Measurements from ENCODE around the gene STEAP4. TPM values are rescaled to one million over a fixed set of nuclear protein-coding genes. Genes with fewer than 3 reads are reported as not detected.
"Not testable (repeated sequence)": the region's sequence is repeated elsewhere in the genome, so short reads cannot be mapped to it uniquely, and the experiment has no call there.

The STEAP4 gene
- total and polyA plus RNA-seq, 2 donors (not counting 1 experiment from before 2014, with no cell fraction given), result 0.94 to 0.99 TPM

GRCh38 chr7:88267421-88267820 is 39.3 kb downstream of the STEAP4 start:
- Histone ChIP-seq H2AFZ (ENCODE audit: low read length) (no peak overlapping the region), H3K27ac (ENCODE audit: insufficient read depth, low read length) (no peak overlapping the region), H3K4me3 (replicated peaks in 1 of 4; ENCODE audit: control extremely low read depth in 1 of 4, insufficient read depth in 1 of 4, low read depth in 3 of 4, low read length in 4 of 4) (no peak overlapping the region), H3K4me1 (ENCODE audit: control insufficient read depth, extremely low read depth, insufficient read depth, low read length) (no peaks in the 10 kb centered on the region), H3K9ac (ENCODE audit: insufficient read depth, low read length) (no peak overlapping the region), H3K4me2 (ENCODE audit: extremely low read depth, insufficient read depth, low read length) (no peak overlapping the region), H3K9me3 (ENCODE audit: control insufficient read depth, insufficient read depth, low read depth, low read length) (no peaks in the 10 kb centered on the region), H3K79me2 (ENCODE audit: control insufficient read depth, insufficient read depth, low read length) (no peaks in the 10 kb centered on the region), H4K20me1 (ENCODE audit: control insufficient read depth, extremely low read depth, insufficient read depth, low read length) (no peaks in the 10 kb centered on the region), H3K27me3 (ENCODE audit: control insufficient read depth, insufficient read depth, low read length) (no peaks in the 10 kb centered on the region), H3K36me3 (ENCODE audit: control insufficient read depth, insufficient read depth, low read length) (no peaks in the 10 kb centered on the region)
- TF ChIP-seq EZH2 (IDR thresholded peaks at IDR 0.05; ENCODE audit: low read length, missing control alignments) (no peak), CTCF (conservative IDR thresholded peaks at IDR 0.05 in 1 of 2, IDR thresholded peaks at IDR 0.05 in 1 of 2; ENCODE audit: low read depth in 1 of 2, low read length in 2 of 2) (no peak)
- DNase-seq (ENCODE audit: low read depth in 2 of 2), result no peak

- H3K79me2 ChIP-seq (ENCODE audit: control insufficient read depth, insufficient read depth, low read length); H2AFZ ChIP-seq (ENCODE audit: low read length); H3K9ac ChIP-seq (ENCODE audit: insufficient read depth, low read length); H3K4me1 ChIP-seq (ENCODE audit: control insufficient read depth, extremely low read depth, insufficient read depth, low read length); H3K27me3 ChIP-seq (ENCODE audit: control insufficient read depth, insufficient read depth, low read length); H4K20me1 ChIP-seq (ENCODE audit: control insufficient read depth, extremely low read depth, insufficient read depth, low read length); H3K9me3 ChIP-seq (ENCODE audit: control insufficient read depth, insufficient read depth, low read depth, low read length); H3K4me2 ChIP-seq (ENCODE audit: extremely low read depth, insufficient read depth, low read length); H3K27ac ChIP-seq (ENCODE audit: insufficient read depth, low read length); H3K36me3 ChIP-seq (ENCODE audit: control insufficient read depth, insufficient read depth, low read length); H3K4me3 ChIP-seq (replicated peaks in 1 of 4; ENCODE audit: control extremely low read depth in 1 of 4, insufficient read depth in 1 of 4, low read depth in 3 of 4, low read length in 4 of 4): not testable (repeated sequence)
- peak in 1 of 2 donors; percentile 71 for DNase-seq (ENCODE audit: low read depth in 2 of 2)
These were observed 41.7 kb downstream of the STEAP4 start for GRCh38 chr7:88264987-88265386.

- no peaks in the 10 kb centered on the region for H3K4me1 ChIP-seq (ENCODE audit: control insufficient read depth, extremely low read depth, insufficient read depth, low read length)
- H3K9me3 ChIP-seq (ENCODE audit: control insufficient read depth, insufficient read depth, low read depth, low read length), result no peaks in the 10 kb centered on the region
- no peak for DNase-seq (ENCODE audit: low read depth in 2 of 2)
- H3K79me2 ChIP-seq (ENCODE audit: control insufficient read depth, insufficient read depth, low read length), result no peaks in the 10 kb centered on the region
- no peak overlapping the region for H3K27ac ChIP-seq (ENCODE audit: insufficient read depth, low read length)
- H3K36me3 ChIP-seq (ENCODE audit: control insufficient read depth, insufficient read depth, low read length), result no peaks in the 10 kb centered on the region
- no peak for TF ChIP-seq CTCF (conservative IDR thresholded peaks at IDR 0.05 in 1 of 2, IDR thresholded peaks at IDR 0.05 in 1 of 2; ENCODE audit: low read depth in 1 of 2, low read length in 2 of 2)
- no peak for TF ChIP-seq EZH2 (IDR thresholded peaks at IDR 0.05; ENCODE audit: low read length, missing control alignments)
- no peak overlapping the region for H3K4me2 ChIP-seq (ENCODE audit: extremely low read depth, insufficient read depth, low read length)
- H2AFZ ChIP-seq (ENCODE audit: low read length), result no peak overlapping the region
- H3K4me3 ChIP-seq (replicated peaks in 1 of 4; ENCODE audit: control extremely low read depth in 1 of 4, insufficient read depth in 1 of 4, low read depth in 3 of 4, low read length in 4 of 4), result no peak overlapping the region
- H3K27me3 ChIP-seq (ENCODE audit: control insufficient read depth, insufficient read depth, low read length), result no peaks in the 10 kb centered on the region
- H3K9ac ChIP-seq (ENCODE audit: insufficient read depth, low read length), result no peak overlapping the region
- no peaks in the 10 kb centered on the region for H4K20me1 ChIP-seq (ENCODE audit: control insufficient read depth, extremely low read depth, insufficient read depth, low read length)
These were observed 44.1 kb downstream of the STEAP4 start for GRCh38 chr7:88262562-88262961.

Measured in fibroblast of lung (primary cell).